Fibroblast of villous mesenchyme (primary cell): ENCODE measurements around the gene RAB6B. TPM values are rescaled to one million over a fixed set of nuclear protein-coding genes. Genes with fewer than 3 reads are reported as not detected.

Experiments
- DNase-seq: peaks from one replicate; pipeline ENCODE4 v3.0.0-alpha.2; 2010; ENCODE audit warnings: low read depth
- H3K4me3 ChIP-seq: 2 replicates; pipeline ENCODE4 v1.5.1; 2011; ENCODE audit warnings: low read depth, mild to moderate bottlenecking, low read length
- total RNA-seq: library from RNA; depleted of rRNA; stranded (reverse); fragments of >200 nt; gene quantifications from 2 replicates; pipeline ENCODE4 v1.2.3, GENCODE V29; 2012
- TF ChIP-seq, protein P1 (sequence below): IDR thresholded peaks from 2 replicates; pipeline ENCODE4 v1.5.1; 2012; ENCODE audit warnings: low read depth, mild to moderate bottlenecking, low read length; ENCODE audit not compliant: insufficient read depth

Gene RAB6B
- total RNA-seq, 1 donor = 0.86 TPM

DNA sequence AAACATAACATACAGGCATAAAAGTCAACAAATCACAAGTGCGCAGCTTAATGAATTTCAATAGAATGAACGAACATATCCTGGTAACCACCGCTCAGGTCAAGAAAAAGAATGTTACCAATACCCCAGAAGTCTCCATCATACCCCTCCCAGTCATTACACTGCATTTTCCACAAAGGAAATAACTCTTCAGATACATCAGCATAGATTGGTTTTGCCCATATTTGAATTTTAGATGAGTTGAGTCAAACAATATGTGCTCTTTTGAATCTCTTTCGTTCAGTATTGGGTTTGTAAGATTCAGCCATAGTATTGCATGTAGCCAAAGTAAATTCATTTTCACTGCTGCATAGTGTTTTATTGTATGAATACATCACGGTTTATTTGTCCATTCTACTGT lies 6.2 kb upstream of the RAB6B start:
- no peak overlapping the region for H3K4me3 ChIP-seq
- TF ChIP-seq, protein P1, sequence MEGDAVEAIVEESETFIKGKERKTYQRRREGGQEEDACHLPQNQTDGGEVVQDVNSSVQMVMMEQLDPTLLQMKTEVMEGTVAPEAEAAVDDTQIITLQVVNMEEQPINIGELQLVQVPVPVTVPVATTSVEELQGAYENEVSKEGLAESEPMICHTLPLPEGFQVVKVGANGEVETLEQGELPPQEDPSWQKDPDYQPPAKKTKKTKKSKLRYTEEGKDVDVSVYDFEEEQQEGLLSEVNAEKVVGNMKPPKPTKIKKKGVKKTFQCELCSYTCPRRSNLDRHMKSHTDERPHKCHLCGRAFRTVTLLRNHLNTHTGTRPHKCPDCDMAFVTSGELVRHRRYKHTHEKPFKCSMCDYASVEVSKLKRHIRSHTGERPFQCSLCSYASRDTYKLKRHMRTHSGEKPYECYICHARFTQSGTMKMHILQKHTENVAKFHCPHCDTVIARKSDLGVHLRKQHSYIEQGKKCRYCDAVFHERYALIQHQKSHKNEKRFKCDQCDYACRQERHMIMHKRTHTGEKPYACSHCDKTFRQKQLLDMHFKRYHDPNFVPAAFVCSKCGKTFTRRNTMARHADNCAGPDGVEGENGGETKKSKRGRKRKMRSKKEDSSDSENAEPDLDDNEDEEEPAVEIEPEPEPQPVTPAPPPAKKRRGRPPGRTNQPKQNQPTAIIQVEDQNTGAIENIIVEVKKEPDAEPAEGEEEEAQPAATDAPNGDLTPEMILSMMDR = no peak
- DNase-seq = no peak

DNA sequence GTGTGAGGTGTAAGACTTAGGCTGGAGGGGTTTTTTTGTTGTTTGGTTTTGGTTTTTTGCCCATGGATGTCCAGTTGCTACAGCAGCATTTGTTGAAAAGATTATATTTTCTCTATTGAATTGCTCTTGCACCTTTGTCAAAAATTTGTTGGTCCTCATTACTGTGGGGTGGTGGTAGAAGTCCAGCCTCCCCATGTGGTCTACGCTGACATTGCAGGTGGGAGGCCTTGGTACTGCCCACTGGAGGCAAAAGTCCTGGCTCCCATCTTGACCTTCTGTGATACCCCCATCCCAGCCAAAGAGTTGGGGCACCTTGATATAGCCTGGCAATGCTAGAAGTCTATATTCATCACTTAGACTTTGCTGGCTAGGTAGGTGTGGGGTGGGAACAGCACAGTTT lies 5.4 kb upstream of the RAB6B start:
- TF ChIP-seq, protein P1 = peak; percentile 28
- H3K4me3 ChIP-seq = no peak overlapping the region
- DNase-seq = no peak

DNA sequence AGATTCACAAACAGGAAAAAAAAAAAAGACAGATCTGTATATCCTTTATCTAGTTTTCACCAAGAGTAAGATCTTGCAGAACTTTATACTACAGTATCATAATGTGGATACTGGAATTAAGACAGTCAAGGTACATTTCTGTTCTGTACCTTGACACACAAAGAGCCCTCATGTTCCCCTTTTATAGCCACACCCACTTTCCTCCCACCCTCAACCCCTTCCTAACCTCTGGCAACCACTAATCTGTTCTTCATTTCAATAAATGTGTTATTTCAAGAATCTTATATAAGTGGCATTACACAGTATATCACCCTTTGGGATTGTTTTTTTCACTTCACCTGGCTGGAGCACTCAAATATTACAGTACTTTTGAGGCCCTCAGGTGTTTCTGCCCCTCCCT lies 3.6 kb upstream of the RAB6B start:
- no peak for DNase-seq

DNA sequence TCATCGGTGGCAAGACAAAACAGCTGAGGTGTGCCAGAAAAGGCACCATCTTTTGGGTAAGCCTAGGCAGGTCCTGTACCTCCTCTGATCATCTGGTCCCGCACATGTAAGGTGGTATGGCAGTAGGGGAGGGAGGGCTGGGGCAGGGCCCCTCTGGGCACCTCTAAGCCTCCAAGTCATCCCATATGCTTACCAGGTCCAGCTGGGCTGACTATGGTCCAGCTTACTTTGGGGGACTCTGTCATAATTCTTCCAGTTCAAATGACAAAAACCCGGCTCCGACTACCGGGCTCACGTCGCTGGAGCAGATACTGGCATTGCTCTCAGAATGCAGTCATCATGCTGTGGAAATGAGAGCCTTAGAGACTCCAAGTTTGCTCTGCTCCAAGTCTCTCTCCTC lies 1.9 kb upstream of the RAB6B start:
- no peak for DNase-seq
- H3K4me3 ChIP-seq = no peak overlapping the region
- TF ChIP-seq, protein P1 = no peak

More for the DNA sequence above, 3.6 kb upstream of the RAB6B start:
- TF ChIP-seq, protein P1 = no peak
- no peak overlapping the region for H3K4me3 ChIP-seq

DNA sequence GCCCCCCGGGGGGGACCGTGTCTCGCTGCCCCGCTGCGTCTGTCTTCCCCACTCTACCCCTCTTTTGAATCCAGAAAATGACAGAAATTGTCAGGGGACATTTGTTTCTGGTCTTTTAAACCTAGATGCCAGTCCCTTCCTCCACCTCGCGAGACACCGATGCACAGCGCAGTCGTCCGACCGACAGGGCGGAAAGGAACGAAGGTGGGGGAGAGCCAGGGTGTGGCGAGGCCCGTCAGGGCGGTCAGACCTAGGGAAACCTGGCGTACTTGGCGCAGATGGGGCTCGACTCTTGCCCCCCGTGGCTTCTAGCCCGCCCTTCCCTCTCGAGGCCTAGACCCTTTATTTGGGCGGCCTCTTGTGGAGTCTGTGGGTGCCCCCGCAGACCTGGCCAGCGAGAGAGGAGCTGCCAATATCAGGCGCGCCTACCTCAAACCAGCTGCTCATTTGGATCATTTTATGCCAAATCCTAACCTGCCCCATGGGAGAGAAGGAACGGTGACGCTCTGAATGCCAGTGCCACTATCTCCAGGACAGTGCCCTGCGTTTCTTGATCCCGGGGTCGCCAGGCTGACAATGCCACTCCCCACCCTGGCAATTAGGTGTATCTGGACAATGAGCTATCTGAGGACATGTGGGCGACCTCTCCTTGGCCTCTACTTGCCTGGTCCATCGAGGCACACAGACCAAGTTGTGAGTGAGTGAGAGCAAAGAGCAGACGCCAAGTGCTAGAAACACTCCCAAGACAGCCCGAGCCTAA lies 500 bp upstream of the RAB6B start:
- H3K4me3 ChIP-seq = peak overlapping the region; percentile 64
- TF ChIP-seq, protein P1 = no peak
- DNase-seq = no peak

DNA sequence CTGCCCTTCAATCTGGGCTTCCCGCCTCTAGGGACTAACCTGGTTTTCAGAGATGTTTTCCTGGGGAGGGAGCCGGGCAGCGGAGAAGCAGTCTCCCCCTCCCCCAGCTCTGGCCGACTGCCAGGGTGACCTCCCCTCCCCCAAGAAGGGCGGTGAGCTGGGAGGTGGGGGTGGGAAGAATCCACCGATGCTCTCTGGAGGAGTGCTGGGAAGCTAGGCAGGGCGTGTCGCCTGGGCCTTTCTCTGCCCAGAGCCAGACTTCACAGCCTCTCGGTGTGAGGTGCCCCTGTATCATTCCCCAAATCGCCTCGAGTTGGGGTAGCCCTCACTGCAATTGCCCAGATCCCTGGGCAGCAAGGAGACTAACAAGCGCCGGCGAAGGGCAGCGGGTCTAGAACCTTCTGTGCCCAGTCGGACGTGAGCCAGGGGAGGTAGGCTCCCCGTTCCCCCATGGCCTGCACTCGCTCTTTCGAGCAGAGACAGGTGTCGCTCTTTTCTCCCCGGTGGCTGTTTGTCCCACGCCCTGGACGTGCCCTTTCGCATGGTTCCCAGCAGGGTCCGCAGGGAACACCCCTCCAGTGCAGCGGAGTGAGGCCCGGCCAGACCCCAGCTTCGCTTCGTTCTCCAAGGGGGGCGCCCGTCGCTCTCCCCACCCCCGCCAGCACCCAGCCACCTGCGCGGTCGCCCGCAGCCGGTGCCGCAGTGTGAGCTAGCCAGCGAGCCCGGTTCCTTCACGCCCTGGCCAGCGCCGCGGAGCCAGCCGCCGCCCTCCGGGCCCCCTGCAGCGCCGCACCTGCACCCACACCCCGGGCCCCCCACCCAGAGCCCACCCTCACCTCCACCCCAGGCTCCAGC lies 1.1 kb downstream of the RAB6B start:
- H3K4me3 ChIP-seq = peak overlapping the region; percentile 64
- DNase-seq = no peak
- TF ChIP-seq, protein P1 = no peak
